HepG2 (cell line): ENCODE data around the gene PSKH1. TPM values are rescaled to one million over a fixed set of nuclear protein-coding genes. Genes with fewer than 3 reads are reported as not detected.

ENCODE experiments used
- CENPX ChIP-seq: sonication (generic); formaldehyde crosslinking; IDR thresholded peaks from 2 replicates; pipeline ENCODE4 v1.9.0; 2021; ENCODE audit warnings: mild to moderate bottlenecking, missing genetic modification reagents, moderate library complexity
- HNF4G ChIP-seq, 2 experiments: sonication (generic) in 1 of 2; formaldehyde crosslinking in 1 of 2; IDR thresholded peaks; 2 replicates each; pipeline versions ENCODE4 v1.4.0 to v1.6.1; 2011 to 2020; ENCODE audit warnings: borderline replicate concordance in 2 of 2, low read depth in 2 of 2, mild to moderate bottlenecking in 2 of 2, low read length in 1 of 2, missing genetic modification reagents in 1 of 2, moderate library complexity in 1 of 2
- HOXA3 ChIP-seq: sonication (generic); formaldehyde crosslinking; IDR thresholded peaks from 2 replicates; pipeline ENCODE4 v1.5.0; 2020; ENCODE audit warnings: missing genetic modification reagents
- ISL2 ChIP-seq: sonication (generic); formaldehyde crosslinking; IDR thresholded peaks from 2 replicates; pipeline ENCODE4 v1.5.0; 2020; ENCODE audit warnings: missing genetic modification reagents
- KAT8 ChIP-seq: IDR thresholded peaks from 2 replicates; pipeline ENCODE4 v1.6.1; 2016; ENCODE audit warnings: missing genetic modification reagents, missing compliant biosample characterization
- KLF12 ChIP-seq: sonication (generic); formaldehyde crosslinking; IDR thresholded peaks from 2 replicates; pipeline ENCODE4 v1.4.0; 2020; ENCODE audit warnings: missing genetic modification reagents, borderline replicate concordance
- NONO ChIP-seq, 2 experiments: fragments of 450-650 bp in 1 of 2; sonication (generic) in 1 of 2; formaldehyde crosslinking in 1 of 2; IDR thresholded peaks in 1 of 2; conservative IDR thresholded peaks in 1 of 2; 2 replicates each; pipeline versions ENCODE4 v1.6.1 to v1.8.0; 2017 to 2022; ENCODE audit warnings: mild to moderate bottlenecking in 1 of 2, missing genetic modification reagents in 1 of 2, moderate library complexity in 1 of 2
- PAX8 ChIP-seq: sonication (generic); formaldehyde crosslinking; IDR thresholded peaks from 2 replicates; pipeline ENCODE4 v1.8.0; 2022; ENCODE audit warnings: mild to moderate bottlenecking, missing genetic modification reagents, borderline replicate concordance
- POGZ ChIP-seq: sonication (generic); formaldehyde crosslinking; IDR thresholded peaks from 2 replicates; pipeline ENCODE4 v1.4.0; 2020; ENCODE audit warnings: mild to moderate bottlenecking, missing genetic modification reagents
- SRSF9 ChIP-seq: fragments of 200-400 bp; formaldehyde crosslinking; IDR thresholded peaks from 2 replicates; pipeline ENCODE4 v1.6.1; 2018; ENCODE audit warnings: borderline replicate concordance, mild to moderate bottlenecking, low read depth, low read length; ENCODE audit not compliant: insufficient read depth, poor library complexity, severe bottlenecking
- YY1 ChIP-seq: IDR thresholded peaks from 2 replicates; pipeline ENCODE4 v1.6.1; 2011; ENCODE audit warnings: low read length, low read depth, moderate library complexity, mild to moderate bottlenecking; ENCODE audit not compliant: insufficient read depth, insufficient replicate concordance
- ZNF124 ChIP-seq: sonication (generic); formaldehyde crosslinking; IDR thresholded peaks from 2 replicates; pipeline ENCODE4 v1.4.0; 2020; ENCODE audit warnings: missing genetic modification reagents
- ZNF720 ChIP-seq: sonication (generic); formaldehyde crosslinking; IDR thresholded peaks from 2 replicates; pipeline ENCODE4 v1.4.0; 2020; ENCODE audit warnings: missing genetic modification reagents
- ZNF772 ChIP-seq: sonication (generic); formaldehyde crosslinking; IDR thresholded peaks from 2 replicates; pipeline ENCODE4 v1.5.0; 2020; ENCODE audit warnings: mild to moderate bottlenecking, missing genetic modification reagents
- ZNF777 ChIP-seq: sonication (generic); formaldehyde crosslinking; IDR thresholded peaks from 2 replicates; pipeline ENCODE4 v1.4.0; 2020; ENCODE audit warnings: missing genetic modification reagents
- ZNF780A ChIP-seq: sonication (generic); formaldehyde crosslinking; IDR thresholded peaks from 2 replicates; pipeline ENCODE4 v1.8.0; 2022; ENCODE audit warnings: mild to moderate bottlenecking, missing genetic modification reagents, moderate library complexity
- ZNF792 ChIP-seq: IDR thresholded peaks from 2 replicates; pipeline ENCODE4 v1.6.1; 2016
- ZNF839 ChIP-seq: sonication (generic); formaldehyde crosslinking; IDR thresholded peaks from 2 replicates; pipeline ENCODE4 v1.4.0; 2020; ENCODE audit warnings: missing genetic modification reagents, mild to moderate bottlenecking, borderline replicate concordance
- ZSCAN12 ChIP-seq: sonication (generic); formaldehyde crosslinking; IDR thresholded peaks from 2 replicates; pipeline ENCODE4 v1.9.0; 2021; ENCODE audit warnings: mild to moderate bottlenecking, missing genetic modification reagents
- polyA plus RNA-seq, 8 experiments: library from polyadenylated mRNA; depleted of rRNA in 3 of 8; stranded (reverse) in 7 of 8; unstranded in 1 of 8; fragments of >200 nt; fragmentation: Illumina TruSeq in 4 of 8; extraction: Trizol in 4 of 8; gene quantifications; 2 replicates each; pipeline versions ENCODE4 v1.2.1 to v1.2.3, GENCODE V29; 2011 to 2016; ENCODE audit warnings: low read depth in 4 of 8, missing spikeins in 1 of 8, mixed read lengths in 1 of 8; ENCODE audit not compliant: insufficient read depth in 1 of 8
- total RNA-seq, 5 experiments: library from RNA; depleted of rRNA; stranded (reverse); fragments of >200 nt; fragmentation: Illumina TruSeq; extraction: Trizol; gene quantifications; 2 replicates each; pipeline ENCODE4 v1.2.3, GENCODE V29; 2016; ENCODE audit warnings: low read depth in 1 of 5
- TF ChIP-seq, protein P1 (sequence below): IDR thresholded peaks from 2 replicates; pipeline ENCODE4 v1.6.1; 2016; ENCODE audit warnings: mild to moderate bottlenecking
- TF ChIP-seq, protein P2 (sequence below): sonication (generic); formaldehyde crosslinking; IDR thresholded peaks from 2 replicates; pipeline ENCODE4 v1.5.0; 2020; ENCODE audit warnings: missing genetic modification reagents, mild to moderate bottlenecking, borderline replicate concordance
- TF ChIP-seq, protein P3 (sequence below): sonication (generic); formaldehyde crosslinking; IDR thresholded peaks from 2 replicates; pipeline ENCODE4 v1.4.0; 2020; ENCODE audit warnings: missing genetic modification reagents

The PSKH1 gene
- total and polyA plus RNA-seq, 2 of the 13 experiments (the other 11 are each of a cell fraction or from before 2014, with no cell fraction given): 8.4 to 19.1 TPM

DNA sequence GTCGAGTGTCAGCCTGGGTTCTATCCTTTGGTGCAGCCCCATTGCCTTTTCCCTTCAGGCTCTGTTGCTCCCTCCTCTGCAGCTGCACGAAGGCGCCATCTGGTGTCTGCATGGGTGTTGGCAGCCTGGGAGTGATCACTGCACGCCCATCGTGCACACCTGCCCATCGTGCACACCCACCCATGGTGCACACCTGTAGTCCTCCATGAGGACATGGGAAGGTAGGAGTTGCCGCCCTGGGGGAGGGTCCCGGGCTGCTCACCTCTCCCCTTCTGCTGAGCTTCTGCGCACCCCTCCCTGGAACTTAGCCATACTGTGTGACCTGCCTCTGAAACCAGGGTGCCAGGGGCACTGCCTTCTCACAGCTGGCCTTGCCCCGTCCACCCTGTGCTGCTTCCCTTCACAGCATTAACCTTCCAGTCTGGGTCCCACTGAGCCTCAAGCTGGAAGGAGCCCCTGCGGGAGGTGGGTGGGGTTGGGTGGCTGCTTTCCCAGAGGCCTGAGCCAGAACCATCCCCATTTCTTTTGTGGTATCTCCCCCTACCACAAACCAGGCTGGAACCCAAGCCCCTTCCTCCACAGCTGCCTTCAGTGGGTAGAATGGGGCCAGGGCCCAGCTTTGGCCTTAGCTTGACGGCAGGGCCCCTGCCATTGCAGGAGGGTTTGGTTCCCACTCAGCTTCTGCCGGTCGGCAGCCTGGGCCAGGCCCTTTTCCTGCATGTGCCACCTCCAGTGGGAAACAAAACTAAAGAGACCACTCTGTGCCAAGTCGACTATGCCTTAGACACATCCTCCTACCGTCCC lies 35.7 kb downstream of the PSKH1 start (continued):
- TF ChIP-seq ZNF124 (CRISPR knock-in tag) (0 out of 2 replicates have a peak, but pooled peaks have one; percentile 42), POGZ (no peak), KAT8 (no peak), ZNF780A (CRISPR knock-in tag) (0 out of 2 replicates have a peak, but pooled peaks have one; percentile 58), ZNF792 (peak; percentile 50; the same call in 1 of the 2 replicates), PAX8 (no peak), CENPX (no peak), SRSF9 (no peak), ISL2 (CRISPR knock-in tag) (no peak), ZNF839 (CRISPR knock-in tag) (peak; percentile 58; the same call in 1 of the 2 replicates), NONO (IDR thresholded peaks at IDR 0.05) (no peak), NONO (CRISPR knock-in tag; conservative IDR thresholded peaks at IDR 0.05) (peak; percentile 83), ZNF772 (0 out of 2 replicates have a peak, but pooled peaks have one; percentile 29), ZNF777 (no peak; the same call in 1 of the 2 replicates), YY1 (peak; percentile 24), HNF4G (IDR thresholded peaks at IDR 0.05; ENCODE audit: borderline replicate concordance, low read depth, low read length) (no peak), HNF4G (CRISPR knock-in tag; IDR thresholded peaks at IDR 0.05; ENCODE audit: borderline replicate concordance, low read depth) (peak; percentile 32; the same call in 1 of the 2 replicates), KLF12 (CRISPR knock-in tag) (no peak), HOXA3 (CRISPR knock-in tag) (peak; percentile 9; the same call in 1 of the 2 replicates), ZNF720 (CRISPR knock-in tag) (no peak), ZSCAN12 (no peak)
- TF ChIP-seq, protein P1, sequence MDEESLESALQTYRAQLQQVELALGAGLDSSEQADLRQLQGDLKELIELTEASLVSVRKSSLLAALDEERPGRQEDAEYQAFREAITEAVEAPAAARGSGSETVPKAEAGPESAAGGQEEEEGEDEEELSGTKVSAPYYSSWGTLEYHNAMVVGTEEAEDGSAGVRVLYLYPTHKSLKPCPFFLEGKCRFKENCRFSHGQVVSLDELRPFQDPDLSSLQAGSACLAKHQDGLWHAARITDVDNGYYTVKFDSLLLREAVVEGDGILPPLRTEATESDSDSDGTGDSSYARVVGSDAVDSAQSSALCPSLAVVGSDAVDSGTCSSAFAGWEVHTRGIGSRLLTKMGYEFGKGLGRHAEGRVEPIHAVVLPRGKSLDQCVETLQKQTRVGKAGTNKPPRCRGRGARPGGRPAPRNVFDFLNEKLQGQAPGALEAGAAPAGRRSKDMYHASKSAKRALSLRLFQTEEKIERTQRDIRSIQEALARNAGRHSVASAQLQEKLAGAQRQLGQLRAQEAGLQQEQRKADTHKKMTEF (CRISPR knock-in tag): 0 out of 2 replicates have a peak, but pooled peaks have one; percentile 25
- TF ChIP-seq, protein P2, sequence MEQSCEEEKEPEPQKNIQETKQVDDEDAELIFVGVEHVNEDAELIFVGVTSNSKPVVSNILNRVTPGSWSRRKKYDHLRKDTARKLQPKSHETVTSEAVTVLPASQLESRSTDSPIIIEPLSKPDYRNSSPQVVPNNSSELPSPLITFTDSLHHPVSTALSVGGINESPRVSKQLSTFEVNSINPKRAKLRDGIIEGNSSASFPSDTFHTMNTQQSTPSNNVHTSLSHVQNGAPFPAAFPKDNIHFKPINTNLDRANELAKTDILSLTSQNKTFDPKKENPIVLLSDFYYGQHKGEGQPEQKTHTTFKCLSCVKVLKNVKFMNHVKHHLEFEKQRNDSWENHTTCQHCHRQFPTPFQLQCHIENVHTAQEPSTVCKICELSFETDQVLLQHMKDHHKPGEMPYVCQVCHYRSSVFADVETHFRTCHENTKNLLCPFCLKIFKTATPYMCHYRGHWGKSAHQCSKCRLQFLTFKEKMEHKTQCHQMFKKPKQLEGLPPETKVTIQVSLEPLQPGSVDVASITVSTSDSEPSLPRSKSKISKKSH (CRISPR knock-in tag): 0 out of 2 replicates have a peak, but pooled peaks have one; percentile 47
- TF ChIP-seq, protein P3, sequence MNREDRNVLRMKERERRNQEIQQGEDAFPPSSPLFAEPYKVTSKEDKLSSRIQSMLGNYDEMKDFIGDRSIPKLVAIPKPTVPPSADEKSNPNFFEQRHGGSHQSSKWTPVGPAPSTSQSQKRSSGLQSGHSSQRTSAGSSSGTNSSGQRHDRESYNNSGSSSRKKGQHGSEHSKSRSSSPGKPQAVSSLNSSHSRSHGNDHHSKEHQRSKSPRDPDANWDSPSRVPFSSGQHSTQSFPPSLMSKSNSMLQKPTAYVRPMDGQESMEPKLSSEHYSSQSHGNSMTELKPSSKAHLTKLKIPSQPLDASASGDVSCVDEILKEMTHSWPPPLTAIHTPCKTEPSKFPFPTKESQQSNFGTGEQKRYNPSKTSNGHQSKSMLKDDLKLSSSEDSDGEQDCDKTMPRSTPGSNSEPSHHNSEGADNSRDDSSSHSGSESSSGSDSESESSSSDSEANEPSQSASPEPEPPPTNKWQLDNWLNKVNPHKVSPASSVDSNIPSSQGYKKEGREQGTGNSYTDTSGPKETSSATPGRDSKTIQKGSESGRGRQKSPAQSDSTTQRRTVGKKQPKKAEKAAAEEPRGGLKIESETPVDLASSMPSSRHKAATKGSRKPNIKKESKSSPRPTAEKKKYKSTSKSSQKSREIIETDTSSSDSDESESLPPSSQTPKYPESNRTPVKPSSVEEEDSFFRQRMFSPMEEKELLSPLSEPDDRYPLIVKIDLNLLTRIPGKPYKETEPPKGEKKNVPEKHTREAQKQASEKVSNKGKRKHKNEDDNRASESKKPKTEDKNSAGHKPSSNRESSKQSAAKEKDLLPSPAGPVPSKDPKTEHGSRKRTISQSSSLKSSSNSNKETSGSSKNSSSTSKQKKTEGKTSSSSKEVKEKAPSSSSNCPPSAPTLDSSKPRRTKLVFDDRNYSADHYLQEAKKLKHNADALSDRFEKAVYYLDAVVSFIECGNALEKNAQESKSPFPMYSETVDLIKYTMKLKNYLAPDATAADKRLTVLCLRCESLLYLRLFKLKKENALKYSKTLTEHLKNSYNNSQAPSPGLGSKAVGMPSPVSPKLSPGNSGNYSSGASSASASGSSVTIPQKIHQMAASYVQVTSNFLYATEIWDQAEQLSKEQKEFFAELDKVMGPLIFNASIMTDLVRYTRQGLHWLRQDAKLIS: no peak
